ENCODE results near the gene ERBB2. TPM values are rescaled to one million over a fixed set of nuclear protein-coding genes. Genes with fewer than 3 reads are reported as not detected.

Gene ERBB2
- total and polyA plus RNA-seq, 2 of the 8 experiments (the other 6 are each of a cell fraction or from before 2014, with no cell fraction given) = 183 to 394 TPM

- Histone ChIP-seq H3K4me1 (replicated peaks in 1 of 4; ENCODE audit: control insufficient read depth in 3 of 4, insufficient read depth in 4 of 4, low read length in 3 of 4) (peaks cover 5 to 26% (median 19%) of the 10 kb centered on the region in 4 experiments), H2AK5ac (ENCODE audit: low read depth, low read length) (peak overlapping the region; percentile 47; the same call in 1 of the 2 replicates), H2BK20ac (ENCODE audit: low read length) (0 out of 2 replicates have a peak overlapping the region, but pooled peaks have one; percentile 73), H3K23ac (ENCODE audit: insufficient read length) (no peak overlapping the region), H3K4me3 (ENCODE audit: extremely low read depth in 1 of 4, insufficient read depth in 2 of 4, low read depth in 3 of 4, low read length in 4 of 4) (no peak overlapping the region), H3K27ac (ENCODE audit: low read depth, low read length) (peak overlapping the region; percentile 59; the same call in 1 of the 2 replicates), H2BK5ac (ENCODE audit: low read depth, low read length) (peak overlapping the region; percentile 68), H4K91ac (replicated peaks; ENCODE audit: insufficient read length, low read length) (peak overlapping the region; percentile 92), H4K8ac (ENCODE audit: extremely low read depth, insufficient read depth, low read length) (peak overlapping the region; percentile 46; the same call in 1 of the 2 replicates), H2BK15ac (ENCODE audit: low read length) (peak overlapping the region; percentile 99; the same call in 1 of the 2 replicates), H3K79me1 (ENCODE audit: low read depth, low read length) (peaks cover 2% of the 10 kb centered on the region; the same call in 1 of the 2 replicates), H3K27me3 (replicated peaks in 1 of 4; ENCODE audit: control insufficient read depth in 3 of 4, extremely low read depth in 1 of 4, insufficient read depth in 3 of 4, low read length in 3 of 4) (no peaks in the 10 kb centered on the region), H3K23me2 (ENCODE audit: low read depth, low read length) (no peaks in the 10 kb centered on the region; the same call in 1 of the 2 replicates), H3K4ac (replicated peaks; ENCODE audit: insufficient read length, low read depth, low read length) (peak overlapping the region; percentile 33), H4K5ac (ENCODE audit: insufficient read length, low read depth, low read length) (peak overlapping the region; percentile 77), H2AFZ (ENCODE audit: low read length) (no peak overlapping the region), H3K79me2 (ENCODE audit: control insufficient read depth in 1 of 2, insufficient read depth in 2 of 2, low read length in 2 of 2) (peaks cover 0 to 2% of the 10 kb centered on the region in 2 experiments; a peak in 1 of 4 replicates), H3K56ac (replicated peaks; ENCODE audit: insufficient read length, low read depth, low read length) (no peak overlapping the region), H4K20me1 (replicated peaks in 1 of 2; ENCODE audit: control insufficient read depth in 1 of 2, insufficient read depth in 2 of 2, low read length in 2 of 2) (peaks cover 1 to 2% of the 10 kb centered on the region in 2 experiments), H2BK12ac (ENCODE audit: low read depth, low read length) (peak overlapping the region; percentile 64; the same call in 1 of the 2 replicates), H3K36me3 (ENCODE audit: control insufficient read depth in 2 of 4, insufficient read depth in 4 of 4, low read length in 3 of 4) (no peaks in the 10 kb centered on the region), H3K9me3 (ENCODE audit: insufficient read depth in 2 of 2, low read depth in 1 of 2, low read length in 1 of 2) (no peaks in the 10 kb centered on the region), H3K4me2 (ENCODE audit: insufficient read depth in 1 of 2, low read depth in 2 of 2, low read length in 2 of 2) (peak overlapping the region; percentile 14 to 45; a peak in 2 of 4 replicates), H2BK120ac (replicated peaks; ENCODE audit: low read depth, low read length) (peak overlapping the region; percentile 38), H3K18ac (ENCODE audit: extremely low read depth, low read length) (peak overlapping the region; percentile 80), H3K9ac (replicated peaks in 1 of 4; ENCODE audit: extremely low read depth in 1 of 4, low read depth in 3 of 4, low read length in 3 of 4) (no peak overlapping the region), H3K14ac (ENCODE audit: insufficient read length) (no peak overlapping the region)
- FAIRE-seq (no peak), DNase-seq (ENCODE audit: low read depth in 1 of 2, low spot score in 2 of 2) (no peak)
- TF ChIP-seq FOSL1 (IDR thresholded peaks at IDR 0.05; ENCODE audit: insufficient read depth, low read depth, low read length) (no peak), CTCF (IDR thresholded peaks at IDR 0.05; ENCODE audit: control extremely low read depth in 1 of 3, insufficient read depth in 1 of 3, low read depth in 1 of 3, low read length in 3 of 3) (0 out of 4 replicates have a peak, but pooled peaks of 1 of the 3 experiments have one; percentile 0)
- WGBS, 2 experiments (ENCODE audit: extremely low coverage in 1 of 2, insufficient coverage in 1 of 2, insufficient read length in 1 of 2, insufficient replicate concordance in 2 of 2, low coverage in 1 of 2, low lambda C conversion rate in 2 of 2, missing lambda C conversion rate in 1 of 2) = 64% methylated on average over 7 of the region's 7 CpGs; no CpG with 5 or more reads in 1 of the 2 experiments
- POLR2A ChIA-PET (ENCODE audit: partially characterized antibody) = interaction anchor here (0.8 to 5.2 kb wide), 11 partner anchors 8 to 47 kb away, joined by 3 to 28 read pairs (median 5); partner anchors contain the start of genes ERBB2, PNMT and TCAP
- CTCF ChIA-PET (ENCODE audit: partially characterized antibody) = interaction anchor here (0.9 to 49.2 kb wide), 9 partner anchors 11 to 105 kb away, joined by 3 to 1885 read pairs (median 7); partner anchors contain the start of genes ERBB2, GRB7, MIEN1 and PGAP3
Observed at GRCh38 chr17:39652587-39653315, 47.1 kb upstream of the ERBB2 start.
